Osteoblast (primary cell): ENCODE results near the gene FRMD5. TPM values are rescaled to one million over a fixed set of nuclear protein-coding genes. Genes with fewer than 3 reads are reported as not detected.

Experiments
- DNase-seq: peaks from one replicate; pipeline ENCODE4 v3.0.0; 2011; ENCODE audit warnings: low spot score, mixed read lengths; ENCODE audit not compliant: insufficient read length; ENCODE audit errors: missing footprints
- H2AFZ ChIP-seq: 2 replicates; pipeline ENCODE4 v1.6.0; 2011; ENCODE audit warnings: mild to moderate bottlenecking, low read length
- H3K27ac ChIP-seq: 2 replicates; pipeline ENCODE4 v1.5.1; 2011; ENCODE audit warnings: mild to moderate bottlenecking, low read depth, low read length, moderate library complexity
- H3K27me3 ChIP-seq: 2 replicates; pipeline ENCODE4 v1.6.0; 2012; ENCODE audit warnings: mild to moderate bottlenecking, control low read depth, inconsistent platforms, low read length, moderate library complexity; ENCODE audit not compliant: insufficient read depth
- H3K36me3 ChIP-seq: 2 replicates; pipeline ENCODE4 v1.5.1; 2011; ENCODE audit warnings: mild to moderate bottlenecking, low read length, control low read depth, moderate library complexity; ENCODE audit not compliant: insufficient read depth
- H3K4me1 ChIP-seq: 2 replicates; pipeline ENCODE4 v1.5.1; 2011; ENCODE audit warnings: mild to moderate bottlenecking, low read length, control low read depth, moderate library complexity; ENCODE audit not compliant: insufficient read depth
- H3K4me2 ChIP-seq: 2 replicates; pipeline ENCODE4 v1.6.0; 2011; ENCODE audit warnings: mild to moderate bottlenecking, low read length; ENCODE audit not compliant: insufficient read depth
- H3K4me3 ChIP-seq: fragments of 200-600 bp; sonication (generic); 3 replicates; pipeline ENCODE4 v1.5.1; 2012; ENCODE audit warnings: mild to moderate bottlenecking, low read length, inconsistent platforms; ENCODE audit not compliant: insufficient read depth
- H3K79me2 ChIP-seq: 2 replicates; pipeline ENCODE4 v1.6.0; 2012; ENCODE audit warnings: mild to moderate bottlenecking, low read length, control low read depth, inconsistent platforms; ENCODE audit not compliant: insufficient read depth
- H3K9me3 ChIP-seq: 2 replicates; pipeline ENCODE4 v1.5.1; 2011; ENCODE audit warnings: low read depth, low read length, control low read depth
- H4K20me1 ChIP-seq: 2 replicates; pipeline ENCODE4 v1.6.0; 2012; ENCODE audit warnings: mild to moderate bottlenecking, low read length, control low read depth; ENCODE audit not compliant: insufficient read depth
- total RNA-seq: library from RNA; depleted of rRNA; stranded (reverse); fragments of >200 nt; gene quantifications from 2 replicates; pipeline ENCODE4 v1.2.3, GENCODE V29; 2012
- TF ChIP-seq, protein P1 (sequence below): IDR thresholded peaks from 2 replicates; pipeline ENCODE4 v1.5.1; 2011; ENCODE audit warnings: mild to moderate bottlenecking, low read depth, low read length, moderate library complexity; ENCODE audit errors: extremely low read depth

Gene FRMD5
- total RNA-seq, 1 donor = 3.3 TPM

DNA sequence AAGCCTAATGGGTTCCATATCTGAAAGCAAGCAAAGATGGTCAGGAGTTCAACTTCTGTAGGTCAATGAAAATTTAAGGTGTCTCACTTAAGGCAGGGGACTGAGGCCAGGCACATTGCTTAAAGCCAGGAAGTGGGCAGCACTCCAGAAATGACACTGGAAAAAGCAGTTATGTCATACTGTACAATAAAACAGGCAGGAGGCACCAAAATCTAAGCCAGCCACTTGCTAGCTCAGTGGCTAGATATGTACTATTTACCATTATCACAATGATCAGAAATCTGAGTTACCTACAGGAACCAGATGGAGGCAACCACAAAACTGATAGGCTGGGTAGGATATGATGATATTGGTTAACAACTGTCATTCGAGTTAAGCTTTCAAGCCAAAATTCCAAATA is 57.3 kb downstream of the FRMD5 start:
- DNase-seq = no peak
- Histone ChIP-seq H3K9me3 (no peaks in the 10 kb centered on the region), H3K79me2 (peaks cover 15% of the 10 kb centered on the region), H4K20me1 (no peaks in the 10 kb centered on the region), H3K4me1 (peaks cover 8% of the 10 kb centered on the region), H3K4me2 (peak overlapping the region; percentile 21), H3K4me3 (no peak overlapping the region), H3K36me3 (no peaks in the 10 kb centered on the region), H3K27ac (no peak overlapping the region), H3K27me3 (no peaks in the 10 kb centered on the region), H2AFZ (peak overlapping the region; percentile 40)
- TF ChIP-seq, protein P1, sequence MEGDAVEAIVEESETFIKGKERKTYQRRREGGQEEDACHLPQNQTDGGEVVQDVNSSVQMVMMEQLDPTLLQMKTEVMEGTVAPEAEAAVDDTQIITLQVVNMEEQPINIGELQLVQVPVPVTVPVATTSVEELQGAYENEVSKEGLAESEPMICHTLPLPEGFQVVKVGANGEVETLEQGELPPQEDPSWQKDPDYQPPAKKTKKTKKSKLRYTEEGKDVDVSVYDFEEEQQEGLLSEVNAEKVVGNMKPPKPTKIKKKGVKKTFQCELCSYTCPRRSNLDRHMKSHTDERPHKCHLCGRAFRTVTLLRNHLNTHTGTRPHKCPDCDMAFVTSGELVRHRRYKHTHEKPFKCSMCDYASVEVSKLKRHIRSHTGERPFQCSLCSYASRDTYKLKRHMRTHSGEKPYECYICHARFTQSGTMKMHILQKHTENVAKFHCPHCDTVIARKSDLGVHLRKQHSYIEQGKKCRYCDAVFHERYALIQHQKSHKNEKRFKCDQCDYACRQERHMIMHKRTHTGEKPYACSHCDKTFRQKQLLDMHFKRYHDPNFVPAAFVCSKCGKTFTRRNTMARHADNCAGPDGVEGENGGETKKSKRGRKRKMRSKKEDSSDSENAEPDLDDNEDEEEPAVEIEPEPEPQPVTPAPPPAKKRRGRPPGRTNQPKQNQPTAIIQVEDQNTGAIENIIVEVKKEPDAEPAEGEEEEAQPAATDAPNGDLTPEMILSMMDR = no peak

DNA sequence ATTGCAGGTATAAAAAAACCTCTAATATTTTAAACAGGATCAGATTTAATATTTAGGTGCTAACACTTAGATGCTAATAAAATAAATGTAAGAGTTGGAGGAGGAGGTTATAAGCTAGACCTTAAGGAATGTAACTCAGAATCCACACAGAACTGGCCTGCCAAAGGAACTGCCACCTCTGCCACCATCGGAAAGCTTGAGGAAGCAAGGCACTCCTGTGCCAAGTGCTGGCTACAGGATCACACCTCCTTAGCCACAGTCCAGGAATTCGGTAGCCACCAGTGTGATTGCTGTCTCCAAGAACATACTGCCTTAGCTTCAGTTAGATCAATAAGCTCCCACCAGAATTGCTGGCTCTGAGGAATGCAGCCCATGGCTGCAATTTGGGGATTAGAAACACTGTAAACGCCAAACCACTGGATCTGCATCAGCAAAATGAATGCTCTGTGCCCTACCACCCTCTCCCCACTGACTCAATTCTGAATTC is 58.0 kb downstream of the FRMD5 start:
- no peaks in the 10 kb centered on the region for H3K36me3 ChIP-seq
- H3K79me2 ChIP-seq = peaks cover 17% of the 10 kb centered on the region
- peaks cover 8% of the 10 kb centered on the region for H3K4me1 ChIP-seq
- TF ChIP-seq, protein P1 = no peak
- no peaks in the 10 kb centered on the region for H4K20me1 ChIP-seq
- no peaks in the 10 kb centered on the region for H3K27me3 ChIP-seq
- no peak overlapping the region for H3K4me3 ChIP-seq
- no peak overlapping the region for H3K27ac ChIP-seq
- no peak for DNase-seq
- peak overlapping the region; percentile 59 for H2AFZ ChIP-seq
- H3K9me3 ChIP-seq = no peaks in the 10 kb centered on the region
- peak overlapping the region; percentile 21 for H3K4me2 ChIP-seq

DNA sequence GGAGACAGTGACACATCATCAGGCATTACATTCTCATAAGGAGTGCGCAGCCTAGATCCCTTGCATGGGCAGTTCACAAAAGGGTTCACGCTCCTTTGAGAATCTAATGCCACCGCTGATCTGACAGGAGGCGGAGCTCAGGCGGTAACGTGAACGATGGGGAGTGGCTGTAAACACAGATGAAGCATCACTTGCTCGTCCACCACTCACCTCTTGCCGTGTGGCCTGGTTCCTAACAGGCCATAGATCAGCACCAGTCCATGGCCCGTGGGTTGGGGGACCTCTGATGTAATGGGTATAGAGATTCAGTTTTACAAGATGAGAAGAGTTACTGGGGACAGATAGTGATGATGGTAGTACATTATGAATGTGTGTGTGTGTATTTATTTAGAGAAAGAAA is 63.0 kb downstream of the FRMD5 start:
- Histone ChIP-seq H3K4me1 (peaks cover under 1% of the 10 kb centered on the region), H3K27me3 (no peaks in the 10 kb centered on the region), H3K4me3 (no peak overlapping the region), H3K27ac (no peak overlapping the region), H4K20me1 (no peaks in the 10 kb centered on the region), H3K36me3 (no peaks in the 10 kb centered on the region), H2AFZ (no peak overlapping the region), H3K79me2 (peaks cover 21% of the 10 kb centered on the region), H3K9me3 (no peaks in the 10 kb centered on the region), H3K4me2 (no peak overlapping the region)
- TF ChIP-seq, protein P1 = no peak
- DNase-seq = no peak

DNA sequence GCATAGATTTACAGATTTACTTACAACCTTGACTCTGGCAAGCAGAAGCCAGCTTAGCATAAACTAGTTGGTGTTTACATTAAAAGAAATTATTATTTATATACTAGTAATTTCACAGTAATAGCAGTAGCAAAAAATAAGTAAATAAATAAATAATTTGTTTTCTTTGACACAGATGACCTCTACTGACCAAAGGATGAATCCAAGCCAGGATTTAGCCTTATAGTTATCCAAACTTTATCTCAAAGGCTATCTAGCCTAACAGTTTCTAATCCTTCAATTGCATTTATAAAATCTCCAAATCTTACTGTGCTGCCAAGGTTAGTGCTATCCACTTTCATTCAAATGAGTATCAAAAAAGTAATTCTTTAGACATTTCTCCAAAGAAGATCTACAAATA is 64.3 kb downstream of the FRMD5 start:
- no peak for DNase-seq
- H3K27me3 ChIP-seq = no peaks in the 10 kb centered on the region
- TF ChIP-seq, protein P1 = peak; percentile 28
- no peaks in the 10 kb centered on the region for H3K4me1 ChIP-seq
- no peaks in the 10 kb centered on the region for H3K9me3 ChIP-seq
- no peak overlapping the region for H3K27ac ChIP-seq
- H3K4me2 ChIP-seq = no peak overlapping the region
- peaks cover 23% of the 10 kb centered on the region for H3K79me2 ChIP-seq
- H2AFZ ChIP-seq = no peak overlapping the region
- H3K4me3 ChIP-seq = no peak overlapping the region
- H3K36me3 ChIP-seq = no peaks in the 10 kb centered on the region
- H4K20me1 ChIP-seq = no peaks in the 10 kb centered on the region
